GM12865 (cell line): Measurements from ENCODE around the gene HDAC7.
"Not testable (repeated sequence)": the region's sequence is repeated elsewhere in the genome, so short reads cannot be mapped to it uniquely, and the experiment has no call there.

Experiments
- DNase-seq: peaks from one replicate; pipeline ENCODE4 v3.0.0; 2010; ENCODE audit warnings: low read depth
- H3K4me3 ChIP-seq: 2 replicates; pipeline ENCODE4 v1.5.1; 2011; ENCODE audit warnings: mild to moderate bottlenecking, low read depth, low read length, control low read depth
- TF ChIP-seq, protein P1 (sequence below): IDR thresholded peaks from 2 replicates; pipeline ENCODE4 v1.5.1; 2011; ENCODE audit warnings: low read length, control low read depth, low read depth, inconsistent platforms; ENCODE audit not compliant: insufficient read depth; ENCODE audit errors: missing control alignments

The HDAC7 gene

DNA sequence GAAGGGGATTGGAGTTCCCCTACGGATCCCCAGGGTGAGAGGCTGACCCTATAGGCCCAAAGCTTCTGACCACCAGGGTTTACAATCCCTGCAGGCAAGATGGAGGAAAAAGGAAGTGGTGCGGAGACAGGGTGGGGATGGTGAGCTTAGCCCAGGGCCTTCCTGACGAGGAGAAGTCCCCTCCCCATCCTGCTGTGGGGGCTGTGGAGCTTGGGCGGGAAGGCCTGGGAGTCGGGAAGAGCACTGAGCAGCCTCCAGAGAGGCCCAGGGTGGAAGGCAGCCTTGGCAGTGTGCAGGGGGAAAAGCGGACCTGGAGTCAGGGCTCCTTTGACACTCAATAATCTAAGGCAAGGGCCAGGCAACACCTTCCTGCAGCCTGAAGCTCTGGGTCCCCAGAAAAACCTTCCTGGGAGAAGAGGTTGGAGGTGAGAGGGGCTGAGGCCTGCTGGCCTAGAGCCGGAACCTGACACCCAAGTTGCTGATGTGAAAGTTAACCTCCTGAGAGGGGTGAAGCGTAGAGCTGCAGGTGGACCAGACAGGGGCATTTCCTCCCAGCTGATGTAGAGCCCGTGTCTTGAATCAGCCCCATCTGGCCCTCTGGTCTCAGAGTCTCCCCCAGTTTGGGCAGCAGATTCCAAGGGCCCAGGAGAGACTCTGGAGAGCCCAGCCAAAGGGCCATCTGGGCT lies 6.0 kb downstream of the HDAC7 start:
- DNase-seq = peak; percentile 79

DNA sequence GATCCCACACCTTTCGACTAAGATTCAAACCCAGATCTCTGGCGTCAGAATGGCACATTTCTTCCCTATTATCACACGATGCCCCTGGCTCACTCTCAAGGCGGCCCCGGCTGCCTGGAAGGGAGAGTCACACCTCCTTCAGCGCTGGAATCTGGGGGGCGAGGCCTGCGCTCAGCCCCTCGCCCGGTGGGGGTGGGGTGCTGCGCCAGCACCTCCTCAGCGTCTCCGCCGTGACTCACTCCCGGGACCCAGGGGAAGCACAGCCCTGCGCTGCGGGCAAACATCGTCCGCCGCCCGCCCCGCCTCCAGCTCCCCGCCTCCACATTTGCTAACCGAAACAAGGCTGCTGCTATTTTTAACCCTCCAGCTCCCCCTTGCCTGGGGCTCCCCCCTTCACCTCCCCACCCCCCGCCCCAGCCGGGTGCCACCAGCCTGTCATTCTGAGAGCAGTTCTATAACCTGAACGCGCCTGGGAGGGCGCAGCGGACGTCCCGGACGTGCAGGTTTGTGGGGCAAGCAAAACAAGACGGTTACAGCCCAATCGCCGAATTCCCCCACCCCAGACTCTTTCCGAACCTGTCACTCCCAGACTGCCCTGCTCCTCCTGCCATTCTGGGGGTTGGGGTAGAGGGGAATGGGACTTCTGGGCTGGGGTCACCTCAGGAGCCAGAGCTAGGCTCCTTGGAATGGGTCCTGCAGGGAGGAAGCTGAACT lies 6.7 kb downstream of the HDAC7 start:
- H3K4me3 ChIP-seq = peak overlapping the region; percentile 64
- TF ChIP-seq, protein P1, sequence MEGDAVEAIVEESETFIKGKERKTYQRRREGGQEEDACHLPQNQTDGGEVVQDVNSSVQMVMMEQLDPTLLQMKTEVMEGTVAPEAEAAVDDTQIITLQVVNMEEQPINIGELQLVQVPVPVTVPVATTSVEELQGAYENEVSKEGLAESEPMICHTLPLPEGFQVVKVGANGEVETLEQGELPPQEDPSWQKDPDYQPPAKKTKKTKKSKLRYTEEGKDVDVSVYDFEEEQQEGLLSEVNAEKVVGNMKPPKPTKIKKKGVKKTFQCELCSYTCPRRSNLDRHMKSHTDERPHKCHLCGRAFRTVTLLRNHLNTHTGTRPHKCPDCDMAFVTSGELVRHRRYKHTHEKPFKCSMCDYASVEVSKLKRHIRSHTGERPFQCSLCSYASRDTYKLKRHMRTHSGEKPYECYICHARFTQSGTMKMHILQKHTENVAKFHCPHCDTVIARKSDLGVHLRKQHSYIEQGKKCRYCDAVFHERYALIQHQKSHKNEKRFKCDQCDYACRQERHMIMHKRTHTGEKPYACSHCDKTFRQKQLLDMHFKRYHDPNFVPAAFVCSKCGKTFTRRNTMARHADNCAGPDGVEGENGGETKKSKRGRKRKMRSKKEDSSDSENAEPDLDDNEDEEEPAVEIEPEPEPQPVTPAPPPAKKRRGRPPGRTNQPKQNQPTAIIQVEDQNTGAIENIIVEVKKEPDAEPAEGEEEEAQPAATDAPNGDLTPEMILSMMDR = peak; percentile 14
- DNase-seq = peak; percentile 96

More for the DNA sequence above, 6.0 kb downstream of the HDAC7 start:
- H3K4me3 ChIP-seq = peak overlapping the region; percentile 64
- TF ChIP-seq, protein P1 = no peak

DNA sequence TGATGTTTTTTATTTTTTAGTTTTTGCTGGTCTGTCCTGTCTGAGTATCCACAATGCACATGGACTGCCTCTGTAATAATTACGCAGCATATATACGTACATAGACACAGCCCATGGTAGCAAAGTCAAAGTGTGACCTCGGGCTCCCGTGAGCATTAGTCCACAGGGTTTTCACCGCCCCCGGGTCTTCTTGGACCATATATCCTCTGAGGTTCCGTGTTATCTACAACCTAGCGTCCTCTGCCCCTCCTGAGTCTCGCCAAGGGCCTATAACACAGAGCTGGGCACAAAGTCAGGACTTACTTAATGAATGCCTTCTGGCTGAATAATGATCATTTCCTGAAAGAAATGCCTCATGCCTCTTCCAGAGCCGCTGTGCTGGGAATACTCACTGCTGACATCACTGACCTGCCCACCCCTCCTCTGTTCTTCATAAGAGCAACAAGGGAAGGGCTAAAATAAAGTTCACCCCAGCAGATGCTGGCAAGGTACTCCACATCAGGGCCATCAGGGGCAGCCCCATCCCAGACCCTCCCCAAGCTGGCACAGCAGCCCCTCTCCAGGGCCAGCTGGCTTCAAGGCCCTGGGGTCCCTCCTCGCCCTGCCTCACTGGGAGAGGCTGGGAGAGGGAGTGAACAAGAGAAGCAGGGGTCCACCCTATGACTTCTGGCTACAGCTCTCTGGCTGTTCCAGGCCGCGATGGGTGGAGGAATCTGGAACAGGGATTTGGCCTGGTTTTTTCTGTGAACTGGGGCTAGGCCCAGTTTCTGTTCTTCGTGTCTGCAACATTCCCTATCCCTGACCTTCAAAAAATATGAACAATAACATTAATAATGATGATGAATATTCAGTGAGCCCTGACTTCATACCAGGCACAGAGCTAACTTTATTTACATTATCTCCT lies 7.9 kb downstream of the HDAC7 start:
- no peak for DNase-seq
- TF ChIP-seq, protein P1 = no peak
- peak overlapping the region; percentile 64; the same call in 1 of the 2 replicates for H3K4me3 ChIP-seq

DNA sequence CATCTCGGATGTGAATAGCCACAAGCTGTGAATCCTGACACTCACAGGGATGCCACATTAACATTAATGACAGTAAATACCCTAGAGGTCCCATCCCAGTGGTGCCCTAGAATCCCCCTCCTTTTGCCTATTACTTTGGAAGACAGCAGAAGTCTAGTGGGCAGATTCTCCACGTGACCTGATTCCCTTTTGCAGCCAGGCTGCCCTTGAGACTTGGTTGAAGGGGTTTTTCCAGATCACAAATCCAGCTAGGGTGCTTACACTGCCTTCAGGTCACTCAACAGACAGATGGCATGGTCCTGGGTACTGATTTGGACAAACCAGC lies 8.7 kb downstream of the HDAC7 start:
- TF ChIP-seq, protein P1 = no peak

DNA sequence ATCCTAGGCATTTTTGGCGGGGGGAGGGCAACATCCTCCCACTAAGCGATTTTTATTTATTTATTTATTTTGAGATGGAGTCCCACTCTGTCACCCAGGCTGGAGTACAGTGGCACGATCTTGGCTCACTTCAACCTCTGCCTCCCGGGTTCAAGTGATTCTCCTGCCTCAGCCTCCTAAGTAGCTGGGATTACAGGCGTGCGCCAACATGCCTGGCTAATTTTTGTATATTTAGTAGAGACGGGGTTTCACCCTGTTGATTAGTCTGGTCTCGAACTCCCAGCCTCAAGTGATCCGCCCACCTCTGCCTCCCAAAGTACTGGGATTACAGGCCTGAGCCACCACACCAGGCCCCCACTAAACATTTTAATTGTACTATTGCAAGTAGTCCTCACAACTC lies 10.2 kb downstream of the HDAC7 start:
- not testable (repeated sequence) for H3K4me3 ChIP-seq, DNase-seq

More for the DNA sequence above, 8.7 kb downstream of the HDAC7 start:
- no peak overlapping the region for H3K4me3 ChIP-seq
- DNase-seq = no peak

DNA sequence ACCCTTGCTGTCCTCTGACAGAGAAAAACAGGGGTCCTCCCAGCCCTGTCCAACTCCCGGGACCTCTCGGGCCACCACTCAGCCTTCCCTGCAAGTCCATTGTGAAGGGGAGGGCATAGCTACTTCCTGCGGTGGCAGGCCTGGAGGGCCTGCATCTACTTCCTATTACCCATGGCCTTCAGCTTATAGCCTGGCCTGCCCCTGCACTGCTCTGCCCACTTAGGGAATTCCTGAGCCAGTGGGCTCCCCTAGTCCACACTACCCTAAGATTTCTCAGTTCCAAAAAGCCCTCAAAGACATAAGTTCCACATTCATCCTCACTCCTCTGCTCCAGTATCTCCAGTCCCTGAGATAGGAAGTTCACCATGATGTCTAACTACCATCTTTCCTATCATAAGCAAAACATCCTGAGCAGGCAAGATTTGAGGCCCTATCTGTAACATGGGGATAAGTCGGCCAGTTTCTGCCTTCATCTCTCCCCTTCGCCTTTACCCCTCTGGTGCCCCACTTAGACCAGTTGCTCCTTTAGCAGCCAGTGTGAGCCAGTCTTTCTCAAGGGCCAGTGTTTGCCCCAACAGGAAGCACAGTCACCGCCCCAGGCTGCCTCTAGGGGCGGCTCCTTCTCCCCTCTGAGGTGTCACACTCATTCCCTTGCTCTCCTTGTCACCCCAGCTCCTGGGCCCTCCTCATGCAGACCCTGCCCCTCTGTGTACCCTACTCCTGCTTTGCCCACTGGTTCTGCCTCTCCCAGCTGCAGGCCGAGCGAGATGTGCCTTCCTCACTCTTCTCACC lies 10.9 kb downstream of the HDAC7 start:
- peak; percentile 50 for DNase-seq
- no peak overlapping the region for H3K4me3 ChIP-seq
- TF ChIP-seq, protein P1 = peak; percentile 27

DNA sequence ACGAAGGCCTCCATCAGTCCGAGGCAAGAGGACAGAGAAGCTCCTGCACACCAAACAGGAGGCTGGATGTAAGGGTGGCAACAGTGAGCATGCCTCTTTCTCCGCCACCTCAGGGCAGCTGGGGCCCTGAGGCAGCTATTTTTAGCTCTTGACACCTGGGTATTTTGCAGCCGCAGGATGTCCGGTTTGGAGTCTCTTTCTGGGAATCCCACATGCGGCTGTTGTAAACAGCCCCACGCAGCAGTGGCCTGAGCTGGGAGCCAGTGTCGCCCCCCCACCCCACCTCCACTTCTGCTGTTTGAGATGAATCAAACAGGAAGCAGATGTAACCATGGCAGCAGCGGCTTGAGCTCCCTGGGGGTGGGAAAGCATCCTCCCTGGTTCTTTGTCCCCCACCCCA lies 11.7 kb downstream of the HDAC7 start:
- peak; percentile 68 for DNase-seq
- H3K4me3 ChIP-seq = no peak overlapping the region
- TF ChIP-seq, protein P1 = no peak
